ENCODE data around the gene ABCC3. TPM values are rescaled to one million over a fixed set of nuclear protein-coding genes. Genes with fewer than 3 reads are reported as not detected.

Gene ABCC3
- total RNA-seq, 1 experiment from 2014 or later = 293 TPM

DNA sequence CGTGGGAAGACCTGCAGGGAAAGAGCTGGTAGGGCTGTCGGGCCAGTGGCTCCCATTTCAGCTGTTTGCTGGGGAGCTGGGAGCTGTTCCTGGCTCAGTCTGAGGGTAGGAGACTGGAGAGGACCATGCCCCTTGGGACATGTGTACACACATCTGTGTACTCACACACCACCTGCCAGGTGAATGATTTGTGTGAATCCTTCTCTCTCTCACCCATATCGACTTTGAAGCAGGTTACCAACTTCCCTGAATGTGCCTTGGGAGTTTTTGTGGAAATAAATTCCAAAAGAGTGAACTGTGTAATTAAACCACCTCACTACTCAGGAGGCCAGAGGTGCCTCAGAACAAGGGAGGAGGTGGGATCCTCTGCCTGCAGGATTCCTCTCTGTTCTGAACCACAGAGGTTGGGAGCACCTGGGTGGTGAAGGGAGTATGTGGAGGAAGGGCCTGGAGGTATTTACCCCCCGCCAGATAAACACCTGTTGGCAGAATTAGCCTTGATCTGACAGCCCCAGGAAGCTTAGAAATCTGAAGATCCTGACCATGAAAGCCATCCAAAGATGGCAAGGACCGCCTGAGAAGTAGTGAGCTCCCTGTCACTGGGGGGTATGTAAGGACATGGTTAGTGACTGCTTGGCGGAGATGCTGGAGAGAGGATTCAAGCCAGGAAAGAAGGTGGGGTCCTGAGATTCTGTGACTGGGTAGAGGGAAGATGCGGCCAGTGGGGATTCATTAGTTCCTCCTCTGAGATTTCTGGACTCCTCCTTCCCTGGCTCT, 3.3 kb downstream of the ABCC3 start:
- Mint-ChIP-seq H3K9me3 (ENCODE audit: unreplicated experiment) (no peaks in the 10 kb centered on the region), H3K36me3 (ENCODE audit: insufficient read depth, unreplicated experiment) (peaks cover 28% of the 10 kb centered on the region), H3K4me3 (ENCODE audit: unreplicated experiment) (peak overlapping the region; percentile 71), H3K4me1 (ENCODE audit: insufficient read depth, unreplicated experiment) (peaks cover 50% of the 10 kb centered on the region), H3K27me3 (ENCODE audit: insufficient read depth, unreplicated experiment) (no peaks in the 10 kb centered on the region), H3K27ac (ENCODE audit: low read depth, unreplicated experiment) (peak overlapping the region; percentile 91)
- POLR2A ChIA-PET = interaction anchor here (0.6 to 6.9 kb wide), 18 partner anchors 13 to 313 kb away, joined by 3 to 96 read pairs (median 5); partner anchors contain the start of genes ANKRD40 and CACNA1G
- BruUV-seq (replicated peaks) = TSS peak; percentile 59
- TF ChIP-seq, protein P1, sequence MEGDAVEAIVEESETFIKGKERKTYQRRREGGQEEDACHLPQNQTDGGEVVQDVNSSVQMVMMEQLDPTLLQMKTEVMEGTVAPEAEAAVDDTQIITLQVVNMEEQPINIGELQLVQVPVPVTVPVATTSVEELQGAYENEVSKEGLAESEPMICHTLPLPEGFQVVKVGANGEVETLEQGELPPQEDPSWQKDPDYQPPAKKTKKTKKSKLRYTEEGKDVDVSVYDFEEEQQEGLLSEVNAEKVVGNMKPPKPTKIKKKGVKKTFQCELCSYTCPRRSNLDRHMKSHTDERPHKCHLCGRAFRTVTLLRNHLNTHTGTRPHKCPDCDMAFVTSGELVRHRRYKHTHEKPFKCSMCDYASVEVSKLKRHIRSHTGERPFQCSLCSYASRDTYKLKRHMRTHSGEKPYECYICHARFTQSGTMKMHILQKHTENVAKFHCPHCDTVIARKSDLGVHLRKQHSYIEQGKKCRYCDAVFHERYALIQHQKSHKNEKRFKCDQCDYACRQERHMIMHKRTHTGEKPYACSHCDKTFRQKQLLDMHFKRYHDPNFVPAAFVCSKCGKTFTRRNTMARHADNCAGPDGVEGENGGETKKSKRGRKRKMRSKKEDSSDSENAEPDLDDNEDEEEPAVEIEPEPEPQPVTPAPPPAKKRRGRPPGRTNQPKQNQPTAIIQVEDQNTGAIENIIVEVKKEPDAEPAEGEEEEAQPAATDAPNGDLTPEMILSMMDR (IDR thresholded peaks at IDR 0.05; ENCODE audit: unreplicated experiment) = no peak
- intact Hi-C loops (cut with micrococcal nuclease) = no loop called here
- DNase-seq (ENCODE audit: unreplicated experiment) = no peak
- CTCF ChIA-PET = interaction anchor here (0.5 to 2.7 kb wide), 16 partner anchors 24 to 213 kb away, joined by 3 to 16 read pairs (median 4); no protein-coding TSS in a partner anchor

GRCh38 chr17:50638606-50638965, 3.9 kb downstream of the ABCC3 start:
- TF ChIP-seq, protein P1 (IDR thresholded peaks at IDR 0.05; ENCODE audit: unreplicated experiment) = no peak
- Mint-ChIP-seq H3K36me3 (ENCODE audit: insufficient read depth, unreplicated experiment) (peaks cover 33% of the 10 kb centered on the region), H3K27ac (ENCODE audit: low read depth, unreplicated experiment) (peak overlapping the region; percentile 81), H3K4me1 (ENCODE audit: insufficient read depth, unreplicated experiment) (peaks cover 53% of the 10 kb centered on the region), H3K9me3 (ENCODE audit: unreplicated experiment) (no peaks in the 10 kb centered on the region), H3K4me3 (ENCODE audit: unreplicated experiment) (peak overlapping the region; percentile 71), H3K27me3 (ENCODE audit: insufficient read depth, unreplicated experiment) (no peaks in the 10 kb centered on the region)
- POLR2A ChIA-PET = interaction anchor here (0.6 to 6.9 kb wide), 19 partner anchors 8 to 313 kb away, joined by 3 to 96 read pairs (median 5); partner anchors contain the start of genes ANKRD40 and LUC7L3
- CTCF ChIA-PET = interaction anchor here (0.6 to 2.7 kb wide), 14 partner anchors 9 to 213 kb away, joined by 3 to 16 read pairs (median 4); no protein-coding TSS in a partner anchor
- intact Hi-C loops (cut with micrococcal nuclease) = no loop called here
- DNase-seq (ENCODE audit: unreplicated experiment) = no peak
- no TSS peak for BruUV-seq (replicated peaks)

- TF ChIP-seq, protein P1 (IDR thresholded peaks at IDR 0.05; ENCODE audit: unreplicated experiment) = no peak
- H3K36me3 Mint-ChIP-seq (ENCODE audit: insufficient read depth, unreplicated experiment) = peaks cover 38% of the 10 kb centered on the region
- H3K27ac Mint-ChIP-seq (ENCODE audit: low read depth, unreplicated experiment) = peak overlapping the region; percentile 81
- H3K4me1 Mint-ChIP-seq (ENCODE audit: insufficient read depth, unreplicated experiment) = peaks cover 54% of the 10 kb centered on the region
- ChIA-PET POLR2A (interaction anchor here (0.6 to 6.9 kb wide), 19 partner anchors 9 to 312 kb away, joined by 3 to 96 read pairs (median 6); partner anchors contain the start of genes ANKRD40 and LUC7L3), CTCF (interaction anchor here (0.5 to 2.7 kb wide), 14 partner anchors 9 to 212 kb away, joined by 3 to 16 read pairs (median 4); no protein-coding TSS in a partner anchor)
- H3K9me3 Mint-ChIP-seq (ENCODE audit: unreplicated experiment) = no peaks in the 10 kb centered on the region
- H3K4me3 Mint-ChIP-seq (ENCODE audit: unreplicated experiment) = peak overlapping the region; percentile 71
- intact Hi-C loops (cut with micrococcal nuclease) = loop anchor here (1.0 kb wide), 2 partner anchors 23 to 32 kb away; no protein-coding TSS in a partner anchor
- DNase-seq (ENCODE audit: unreplicated experiment) = peak; percentile 100
- BruUV-seq (replicated peaks) = no TSS peak
- H3K27me3 Mint-ChIP-seq (ENCODE audit: insufficient read depth, unreplicated experiment) = no peaks in the 10 kb centered on the region
These were observed 4.5 kb downstream of the ABCC3 start for GRCh38 chr17:50638966-50639713.

Measured in MCF 10A (cell line).